Activated T-cell treated with anti-CD3 and anti-CD28 coated beads, Interleukin-2, amount 50 U/mL, for 48 hours (primary cell): ENCODE measurements around the gene CCDC178.
"Not testable (repeated sequence)": the region's sequence is repeated elsewhere in the genome, so short reads cannot be mapped to it uniquely, and the experiment has no call there.

Experiments used
- DNase-seq, 2 experiments: peaks; one replicate each; pipeline ENCODE4 v3.0.0-alpha.2; 2020

Gene CCDC178, protein sequence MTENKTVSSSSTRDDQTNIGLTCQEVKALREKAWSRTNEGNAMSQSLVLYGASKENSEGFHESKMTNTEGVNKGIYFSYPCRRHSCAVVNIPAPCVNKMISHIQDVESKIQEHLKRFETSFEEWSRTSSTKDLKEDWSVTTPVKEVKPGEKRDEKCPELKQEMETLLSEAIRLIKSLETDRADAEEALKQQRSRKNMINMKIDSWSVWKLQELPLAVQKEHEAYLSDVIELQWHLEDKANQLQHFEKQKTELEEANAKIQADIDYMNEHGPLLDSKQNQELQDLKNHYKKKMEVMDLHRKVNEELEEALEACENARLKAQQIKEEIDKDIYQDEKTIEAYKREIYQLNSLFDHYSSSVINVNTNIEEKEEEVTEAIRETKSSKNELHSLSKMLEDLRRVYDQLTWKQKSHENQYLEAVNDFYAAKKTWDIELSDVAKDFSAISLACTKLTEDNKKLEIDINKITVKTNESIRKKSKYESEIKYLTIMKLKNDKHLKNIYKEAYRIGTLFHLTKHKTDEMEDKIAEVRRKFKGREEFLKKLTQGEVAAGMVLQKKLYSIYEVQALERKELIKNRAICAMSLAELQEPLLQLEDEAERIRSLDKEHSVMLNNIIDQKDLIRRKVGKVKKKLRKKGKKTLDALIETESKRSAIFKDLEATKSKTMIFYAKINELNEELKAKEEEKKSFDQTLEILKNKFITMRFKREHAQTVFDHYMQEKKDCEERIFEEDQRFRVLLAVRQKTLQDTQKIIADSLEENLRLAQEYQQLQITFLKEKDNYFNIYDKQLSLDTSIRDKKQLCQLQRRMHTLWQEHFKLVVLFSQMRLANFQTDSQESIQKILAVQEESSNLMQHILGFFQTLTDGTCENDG

GRCh38 chr18:33440060-33441043 is at the start of gene CCDC178:
Gene CCDC178 (minus strand): TSS chr18:33440721. CDS start chr18:33412088, 28,633 bp downstream.
- no peak for DNase-seq

DNA sequence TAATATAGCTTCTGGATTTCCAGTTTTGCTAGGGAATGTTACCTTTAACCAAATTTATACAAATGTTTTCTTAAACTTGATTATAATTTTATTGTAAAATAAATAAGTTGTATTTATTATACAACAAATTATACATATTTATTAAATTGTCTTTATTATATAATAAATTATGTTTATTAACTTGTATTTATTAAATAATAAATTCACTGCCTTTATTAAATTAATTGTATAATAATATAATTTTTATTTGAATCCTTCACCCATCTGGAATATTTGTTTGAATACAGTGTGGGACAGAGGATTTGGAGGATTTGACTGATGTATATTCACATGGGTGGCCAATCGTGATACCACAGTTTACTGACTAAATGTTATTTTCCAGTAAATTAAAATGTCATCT is 43.4 kb upstream of the CCDC178 start:
- DNase-seq, result no peak

- DNase-seq, result no peak
These were observed 32.0 kb upstream of the CCDC178 start for GRCh38 chr18:33472509-33472908.

DNA sequence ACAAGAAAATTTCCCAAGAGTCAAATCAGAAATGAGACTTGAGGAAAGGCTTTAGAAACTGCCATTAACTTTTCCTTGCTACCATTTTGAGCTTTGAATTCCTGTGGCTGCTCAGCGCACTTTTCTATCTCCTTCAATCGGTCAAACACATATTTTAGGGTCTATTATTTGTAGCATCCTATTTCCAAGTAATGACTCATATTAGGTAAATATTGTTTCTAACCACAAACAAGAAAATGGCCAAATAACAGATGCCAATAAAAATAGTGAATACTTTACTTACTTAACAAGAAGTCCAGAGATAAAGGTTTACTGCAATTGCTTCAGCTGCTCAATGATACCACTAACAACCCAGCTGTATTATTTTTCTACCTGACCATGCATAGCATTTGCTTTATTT is 29.7 kb upstream of the CCDC178 start:
- no peak for DNase-seq

- no peak for DNase-seq
These were observed 29.2 kb upstream of the CCDC178 start for GRCh38 chr18:33469699-33470098.

- no peak for DNase-seq
These were observed 27.0 kb upstream of the CCDC178 start for GRCh38 chr18:33467531-33467930.

- DNase-seq, result no peak
These were observed 26.3 kb upstream of the CCDC178 start for GRCh38 chr18:33466822-33467221.

DNA sequence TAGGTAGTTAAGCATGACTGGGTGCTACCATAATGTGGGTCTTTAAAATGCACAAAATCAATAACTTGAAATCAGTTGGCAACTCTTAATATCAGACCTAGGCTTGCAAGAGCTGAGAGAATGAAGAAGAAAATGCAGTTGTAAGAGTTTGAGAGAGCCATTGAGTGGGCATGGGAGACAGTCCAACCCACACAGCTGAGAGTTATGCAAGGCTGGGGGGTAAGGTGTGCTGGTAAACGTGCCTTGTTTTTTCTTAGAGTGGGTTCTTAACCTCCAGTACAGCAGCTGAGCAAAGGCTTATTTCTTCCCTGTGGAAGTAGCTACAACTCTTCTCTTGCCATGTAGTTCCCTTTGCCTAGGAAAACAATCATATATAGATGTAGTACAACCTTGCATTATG is 20.2 kb upstream of the CCDC178 start:
- no peak for DNase-seq

- DNase-seq, result no peak
These were observed 19.1 kb upstream of the CCDC178 start for GRCh38 chr18:33459612-33460011.

DNA sequence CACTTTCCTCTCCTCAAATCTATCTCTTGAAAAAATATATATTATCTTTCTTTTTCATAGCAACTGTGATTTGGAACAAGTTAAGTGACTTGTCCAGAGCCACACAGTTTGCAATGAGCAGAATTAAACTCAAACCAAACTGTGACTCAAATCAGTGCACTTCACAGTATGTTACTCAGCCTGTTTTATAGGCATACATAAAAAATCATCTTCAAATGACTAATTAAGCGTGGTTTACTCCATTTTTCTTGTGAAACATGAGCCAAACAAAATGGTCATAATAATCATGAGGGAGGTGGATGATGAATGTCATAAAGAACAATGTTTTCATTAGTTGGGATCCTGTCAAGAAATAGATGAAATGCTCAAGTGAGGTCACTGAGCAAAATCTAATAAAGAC is 6.1 kb upstream of the CCDC178 start:
- DNase-seq, result no peak

DNA sequence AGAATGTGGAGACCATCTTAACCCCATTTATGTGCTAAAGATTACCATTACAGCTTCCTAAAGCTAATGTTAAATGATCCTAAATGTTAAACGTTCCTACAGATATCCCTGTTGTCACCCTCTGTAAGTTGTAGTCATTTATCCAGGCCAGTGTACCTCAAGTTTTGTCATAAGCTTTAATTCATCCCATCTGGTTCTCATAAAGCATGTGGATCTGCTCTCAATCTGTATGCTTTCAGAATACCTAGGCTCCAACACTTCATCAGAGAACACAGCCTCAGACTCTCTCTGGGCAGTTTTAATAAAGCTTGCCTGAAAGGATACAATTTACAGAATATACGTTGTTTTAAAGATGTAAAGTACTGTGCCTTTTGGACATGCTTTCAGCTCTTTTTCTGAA is 4.2 kb upstream of the CCDC178 start:
- no peak for DNase-seq

DNA sequence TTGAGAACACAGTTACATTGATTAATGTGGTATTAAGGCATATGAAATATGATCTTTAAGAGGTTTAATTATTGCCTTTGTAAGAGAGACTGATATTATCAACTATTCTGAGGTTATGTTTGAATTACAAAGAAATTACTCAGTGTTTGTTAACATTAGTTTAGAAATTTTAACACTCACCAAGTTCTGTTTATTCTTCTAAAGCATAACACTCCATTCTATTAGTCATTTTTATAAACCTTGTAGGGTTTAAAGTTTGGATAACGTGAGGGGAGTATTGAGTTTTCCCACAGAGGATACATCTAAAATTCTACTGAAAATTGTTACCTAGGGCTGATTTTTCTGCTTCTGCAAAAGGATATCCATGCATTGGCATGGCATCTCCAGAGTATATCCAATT is 7.7 kb downstream of the CCDC178 start:
- DNase-seq, result no peak

GRCh38 chr18:33427549-33427948 is 13.0 kb downstream of the CCDC178 start:
- no peak for DNase-seq

GRCh38 chr18:33424266-33424946 is 16.1 kb downstream of the CCDC178 start:
- no peak for DNase-seq

- DNase-seq, result no peak
These were observed 19.3 kb downstream of the CCDC178 start for GRCh38 chr18:33421225-33421624.

DNA sequence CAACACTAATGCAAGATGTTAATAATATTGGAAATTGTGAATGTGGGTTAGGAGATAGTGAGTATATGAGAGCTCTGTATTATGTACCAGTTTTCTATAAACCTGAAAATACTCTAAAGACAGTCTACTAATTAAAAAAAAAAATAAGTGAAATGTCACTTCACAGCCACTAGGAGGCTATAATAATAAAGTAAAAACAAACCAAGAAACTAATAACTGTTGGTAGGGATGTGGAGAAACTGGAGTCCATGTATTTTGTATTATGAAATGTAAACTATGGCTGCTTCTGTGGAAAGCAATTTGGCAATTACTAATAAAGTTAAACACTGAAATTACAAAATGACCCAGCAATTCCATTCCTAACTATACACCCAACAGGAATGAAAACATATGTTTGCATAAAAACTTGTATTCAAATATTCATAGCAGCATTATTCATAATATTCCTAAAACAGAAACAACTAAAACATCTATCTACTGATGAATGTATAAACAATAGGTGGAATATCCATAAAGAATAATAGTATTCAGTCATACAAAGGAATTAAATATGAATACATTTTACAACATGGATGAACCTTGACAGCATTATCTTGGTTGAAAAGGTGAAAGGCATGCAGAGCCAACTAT is 36.2 kb downstream of the CCDC178 start:
- no peak for DNase-seq

GRCh38 chr18:33398939-33399338 is 41.6 kb downstream of the CCDC178 start:
- not testable (repeated sequence) for DNase-seq

GRCh38 chr18:33375829-33376228 is 64.7 kb downstream of the CCDC178 start:
- DNase-seq, result no peak

GRCh38 chr18:33372442-33372841 is 68.1 kb downstream of the CCDC178 start:
- no peak for DNase-seq

DNA sequence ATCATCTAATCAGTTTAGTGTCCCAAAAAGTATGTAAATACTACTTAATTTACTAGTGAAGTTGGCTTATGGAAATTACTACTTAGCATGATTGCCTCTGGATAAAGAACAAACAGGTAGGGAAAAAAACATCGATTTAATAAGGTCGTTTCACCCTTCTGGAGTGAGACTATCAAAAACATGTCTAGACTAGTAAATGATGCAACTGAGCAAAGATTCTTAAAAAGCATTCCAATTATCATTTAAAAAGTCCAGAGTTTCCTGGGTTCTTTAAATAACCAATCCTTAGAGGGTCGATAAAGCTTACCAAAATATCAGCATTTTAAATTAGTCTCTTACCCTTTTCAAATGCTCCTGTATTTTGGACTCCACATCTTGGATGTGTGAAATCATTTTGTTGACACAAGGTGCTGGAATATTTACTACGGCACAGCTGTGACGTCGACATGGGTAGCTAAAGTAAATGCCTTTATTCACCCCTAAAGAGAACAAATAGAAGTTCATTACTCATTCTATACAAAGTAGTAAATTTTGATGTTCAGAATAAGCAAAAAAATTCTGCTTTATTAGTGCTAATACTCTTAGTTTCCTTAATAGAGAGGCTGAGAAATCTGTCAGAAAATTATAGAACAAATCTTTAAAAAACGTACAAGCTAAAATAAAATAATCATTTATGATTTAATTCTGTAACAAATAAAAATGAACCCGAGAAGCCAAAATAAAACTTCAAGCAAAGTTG is 70.6 kb downstream of the CCDC178 start:
- no peak for DNase-seq

DNA sequence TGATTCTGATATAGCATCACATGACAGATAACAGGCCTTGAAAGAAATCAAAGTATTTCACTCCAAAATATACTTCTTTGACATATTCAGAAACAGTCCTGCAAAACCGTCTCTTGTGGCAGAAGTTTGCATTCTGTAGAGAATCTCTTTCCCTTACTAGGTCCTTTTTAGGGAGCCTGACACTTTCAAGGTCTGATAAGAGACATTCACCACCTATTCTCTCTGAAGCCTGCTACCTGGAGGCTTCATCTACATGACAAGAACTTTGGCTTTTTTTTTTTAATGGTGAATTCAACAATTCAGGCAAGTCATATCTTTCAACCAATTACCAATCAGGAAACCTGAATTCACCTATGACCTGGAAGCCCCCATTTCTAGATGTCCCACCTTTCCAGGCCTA is 83.8 kb downstream of the CCDC178 start:
- no peak for DNase-seq
